ENCODE results near the gene ZEB1.

DNA sequence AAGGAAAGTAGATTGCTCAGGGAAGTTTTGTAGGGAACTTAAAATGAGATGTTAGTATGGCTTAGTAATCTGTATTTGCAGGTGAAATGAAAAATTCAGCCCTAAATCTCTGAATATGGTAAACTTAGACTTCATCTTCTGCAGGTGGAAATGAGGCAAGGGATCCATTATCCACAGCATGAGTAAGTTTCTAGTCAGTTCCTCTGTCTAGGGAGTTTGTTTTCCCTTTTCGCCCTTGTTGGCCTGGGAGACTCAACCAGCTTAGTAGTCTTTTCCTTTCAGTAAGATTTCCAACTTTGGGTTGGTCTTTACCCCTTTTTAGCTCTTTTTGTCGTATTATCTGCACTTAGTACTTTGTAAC is 65.6 kb downstream of the ZEB1 start:
- TF ChIP-seq RAD21 (IDR thresholded peaks at IDR 0.05; ENCODE audit: low read depth): no peak
- TF ChIP-seq YY1 (IDR thresholded peaks at IDR 0.05; ENCODE audit: low read depth): no peak
- TF ChIP-seq, protein P1, sequence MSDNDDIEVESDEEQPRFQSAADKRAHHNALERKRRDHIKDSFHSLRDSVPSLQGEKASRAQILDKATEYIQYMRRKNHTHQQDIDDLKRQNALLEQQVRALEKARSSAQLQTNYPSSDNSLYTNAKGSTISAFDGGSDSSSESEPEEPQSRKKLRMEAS (IDR thresholded peaks at IDR 0.05): no peak
- TF ChIP-seq FOXM1 (IDR thresholded peaks at IDR 0.05; ENCODE audit: borderline replicate concordance, low read depth): no peak
- no peak for TF ChIP-seq EP300 (IDR thresholded peaks at IDR 0.05; ENCODE audit: borderline replicate concordance)
- TF ChIP-seq TAF1 (IDR thresholded peaks at IDR 0.05; ENCODE audit: low read depth): no peak
- TF ChIP-seq, protein P2, sequence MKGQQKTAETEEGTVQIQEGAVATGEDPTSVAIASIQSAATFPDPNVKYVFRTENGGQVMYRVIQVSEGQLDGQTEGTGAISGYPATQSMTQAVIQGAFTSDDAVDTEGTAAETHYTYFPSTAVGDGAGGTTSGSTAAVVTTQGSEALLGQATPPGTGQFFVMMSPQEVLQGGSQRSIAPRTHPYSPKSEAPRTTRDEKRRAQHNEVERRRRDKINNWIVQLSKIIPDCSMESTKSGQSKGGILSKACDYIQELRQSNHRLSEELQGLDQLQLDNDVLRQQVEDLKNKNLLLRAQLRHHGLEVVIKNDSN (IDR thresholded peaks at IDR 0.05): no peak
- no peak for TF ChIP-seq TCF12 (IDR thresholded peaks at IDR 0.05; ENCODE audit: low read depth)
- TF ChIP-seq, protein P3, sequence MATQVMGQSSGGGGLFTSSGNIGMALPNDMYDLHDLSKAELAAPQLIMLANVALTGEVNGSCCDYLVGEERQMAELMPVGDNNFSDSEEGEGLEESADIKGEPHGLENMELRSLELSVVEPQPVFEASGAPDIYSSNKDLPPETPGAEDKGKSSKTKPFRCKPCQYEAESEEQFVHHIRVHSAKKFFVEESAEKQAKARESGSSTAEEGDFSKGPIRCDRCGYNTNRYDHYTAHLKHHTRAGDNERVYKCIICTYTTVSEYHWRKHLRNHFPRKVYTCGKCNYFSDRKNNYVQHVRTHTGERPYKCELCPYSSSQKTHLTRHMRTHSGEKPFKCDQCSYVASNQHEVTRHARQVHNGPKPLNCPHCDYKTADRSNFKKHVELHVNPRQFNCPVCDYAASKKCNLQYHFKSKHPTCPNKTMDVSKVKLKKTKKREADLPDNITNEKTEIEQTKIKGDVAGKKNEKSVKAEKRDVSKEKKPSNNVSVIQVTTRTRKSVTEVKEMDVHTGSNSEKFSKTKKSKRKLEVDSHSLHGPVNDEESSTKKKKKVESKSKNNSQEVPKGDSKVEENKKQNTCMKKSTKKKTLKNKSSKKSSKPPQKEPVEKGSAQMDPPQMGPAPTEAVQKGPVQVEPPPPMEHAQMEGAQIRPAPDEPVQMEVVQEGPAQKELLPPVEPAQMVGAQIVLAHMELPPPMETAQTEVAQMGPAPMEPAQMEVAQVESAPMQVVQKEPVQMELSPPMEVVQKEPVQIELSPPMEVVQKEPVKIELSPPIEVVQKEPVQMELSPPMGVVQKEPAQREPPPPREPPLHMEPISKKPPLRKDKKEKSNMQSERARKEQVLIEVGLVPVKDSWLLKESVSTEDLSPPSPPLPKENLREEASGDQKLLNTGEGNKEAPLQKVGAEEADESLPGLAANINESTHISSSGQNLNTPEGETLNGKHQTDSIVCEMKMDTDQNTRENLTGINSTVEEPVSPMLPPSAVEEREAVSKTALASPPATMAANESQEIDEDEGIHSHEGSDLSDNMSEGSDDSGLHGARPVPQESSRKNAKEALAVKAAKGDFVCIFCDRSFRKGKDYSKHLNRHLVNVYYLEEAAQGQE (IDR thresholded peaks at IDR 0.05; ENCODE audit: low read depth): no peak
- no peak for TF ChIP-seq CREB1 (IDR thresholded peaks at IDR 0.05; ENCODE audit: low read depth)
